Ecto neural progenitor cell (in vitro differentiated cells): Measurements from ENCODE around the gene ATF3.
A peak's percentile ranks its signal among the peaks of the same experiment; 100 is the strongest.

Experiments used
- DNase-seq: peaks from one replicate; pipeline ENCODE4 v3.0.0-alpha.2; 2018; ENCODE audit warnings: low spot score

The ATF3 gene

GRCh38 chr1:212608959-212609700 is 569 bp downstream of the ATF3 start:
- peak; percentile 88 for DNase-seq

- no peak for DNase-seq
These were observed 1.4 kb downstream of the ATF3 start for GRCh38 chr1:212609701-212610574.

- DNase-seq: no peak
These were observed 2.0 kb downstream of the ATF3 start for GRCh38 chr1:212610575-212610967.

DNA sequence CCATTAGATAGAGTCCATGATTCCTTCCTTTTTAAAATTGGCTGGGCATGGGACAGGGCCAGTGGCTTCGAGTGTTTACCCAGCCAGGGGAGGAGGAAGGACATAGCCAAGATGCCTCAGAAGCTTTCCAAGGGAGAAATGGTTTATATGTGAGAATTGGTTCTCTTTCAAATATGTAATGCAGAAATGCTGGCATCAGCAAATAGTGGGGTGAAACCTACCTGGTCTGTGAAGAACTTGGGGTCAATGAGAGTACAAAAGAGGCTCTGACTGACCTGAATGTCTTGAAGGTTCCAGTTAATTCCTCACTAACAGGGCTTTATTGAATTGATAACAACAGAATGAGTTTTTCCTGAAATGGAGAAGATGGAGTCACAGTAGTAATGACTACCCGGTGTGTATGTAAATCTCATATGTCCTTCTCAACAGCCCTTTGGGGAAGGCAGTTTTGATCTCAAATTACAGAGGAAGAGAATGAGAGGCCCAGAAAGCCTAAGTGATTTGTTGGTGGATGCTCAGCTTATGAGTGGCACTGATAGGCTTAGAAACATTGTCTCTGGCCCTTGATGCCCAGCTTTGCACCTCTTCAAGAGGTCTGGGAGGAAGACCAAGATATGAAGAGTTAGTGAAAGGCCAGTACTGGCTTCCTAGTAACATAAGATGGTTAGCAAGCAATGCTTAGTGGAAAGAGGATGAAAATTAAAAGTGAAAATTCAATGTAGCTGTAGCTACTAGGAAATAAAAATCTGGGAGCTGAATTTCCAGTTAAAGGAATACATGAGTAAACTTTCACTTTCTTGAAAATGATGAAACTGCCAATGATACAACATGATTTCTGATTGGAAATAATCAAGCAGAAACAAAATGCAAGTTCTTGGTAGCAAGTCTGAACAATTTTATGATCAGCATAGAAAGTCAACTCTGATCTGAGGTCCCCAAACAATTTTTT is 2.7 kb downstream of the ATF3 start:
- no peak for DNase-seq

- no peak for DNase-seq
These were observed 3.7 kb downstream of the ATF3 start for GRCh38 chr1:212612041-212612961.

GRCh38 chr1:212613440-212614335 is 5.1 kb downstream of the ATF3 start:
- DNase-seq: no peak

- DNase-seq: no peak
These were observed 6.1 kb downstream of the ATF3 start for GRCh38 chr1:212614453-212615200.

- no peak for DNase-seq
These were observed 6.6 kb downstream of the ATF3 start for GRCh38 chr1:212615201-212615470.

GRCh38 chr1:212618466-212619210 is 10.1 kb downstream of the ATF3 start:
- DNase-seq: no peak

GRCh38 chr1:212620293-212620692 is 11.7 kb downstream of the ATF3 start:
- no peak for DNase-seq

DNA sequence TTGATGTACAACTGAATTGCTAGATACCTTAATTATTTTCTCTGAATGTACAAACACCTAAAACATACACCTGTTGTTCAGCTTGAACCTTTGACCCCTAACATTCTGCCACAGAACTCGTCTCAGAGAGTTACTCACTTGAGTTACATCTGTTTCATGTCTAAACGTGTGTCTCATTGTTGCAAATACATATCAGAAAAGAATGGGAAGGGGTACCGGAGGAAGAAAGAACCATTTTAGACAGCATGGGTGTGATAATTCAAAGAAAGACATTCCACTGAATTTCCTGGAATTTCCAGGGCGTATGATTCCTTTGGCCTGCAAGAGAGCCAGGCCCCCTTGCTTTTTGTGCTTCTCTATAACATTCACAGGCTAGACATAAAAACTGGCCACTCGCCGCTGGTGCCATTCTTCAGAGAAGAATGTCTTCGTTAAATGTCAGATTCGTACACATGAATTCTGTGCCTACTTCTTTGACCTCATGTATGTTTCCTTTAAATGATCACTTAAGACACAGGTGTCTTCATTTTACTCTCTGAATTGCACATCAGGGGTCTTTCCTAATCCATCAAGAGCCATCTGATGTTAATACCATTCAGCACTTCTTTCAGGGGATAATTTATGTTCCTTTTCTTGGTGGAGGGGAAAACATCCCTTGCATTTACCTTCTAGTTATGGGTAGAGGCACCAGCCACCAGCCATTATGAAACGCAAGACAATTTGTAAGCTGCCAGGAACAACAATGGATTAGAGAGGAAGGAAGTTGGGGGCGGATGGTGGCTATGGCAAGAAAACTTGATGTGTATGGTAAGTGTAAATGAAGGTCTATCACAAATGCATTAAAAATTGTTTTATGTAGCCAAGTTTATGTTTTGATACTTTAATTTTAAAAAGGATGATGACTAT is 12.7 kb downstream of the ATF3 start:
- no peak for DNase-seq

- no peak for DNase-seq
These were observed 13.4 kb downstream of the ATF3 start for GRCh38 chr1:212621949-212622305.

GRCh38 chr1:212622467-212622866 is 13.9 kb downstream of the ATF3 start:
- DNase-seq: no peak

GRCh38 chr1:212622906-212623305 is 14.3 kb downstream of the ATF3 start:
- DNase-seq: no peak

GRCh38 chr1:212623603-212624002 is 15.0 kb downstream of the ATF3 start:
- no peak for DNase-seq

DNA sequence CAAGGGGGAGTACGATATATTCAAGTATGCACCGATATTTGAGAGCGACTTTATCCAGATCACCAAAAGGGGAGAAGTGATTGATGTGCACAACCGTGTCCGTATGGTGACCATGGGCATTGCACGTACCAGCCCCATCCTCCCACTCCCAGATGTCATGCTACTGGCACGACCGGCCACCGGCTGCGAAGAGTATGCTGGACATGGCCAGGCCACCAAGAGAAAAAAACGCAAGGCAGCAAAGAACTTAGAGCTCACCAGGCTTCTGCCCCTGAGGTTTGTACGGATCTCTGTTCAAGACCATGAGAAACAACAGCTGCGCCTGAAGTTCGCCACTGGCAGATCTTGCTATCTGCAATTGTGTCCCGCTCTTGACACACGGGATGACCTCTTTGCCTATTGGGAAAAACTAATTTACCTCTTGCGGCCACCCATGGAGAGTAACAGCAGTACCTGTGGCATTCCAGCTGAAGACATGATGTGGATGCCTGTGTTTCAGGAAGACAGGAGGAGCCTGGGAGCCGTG is 16.5 kb downstream of the ATF3 start:
- no peak for DNase-seq

DNA sequence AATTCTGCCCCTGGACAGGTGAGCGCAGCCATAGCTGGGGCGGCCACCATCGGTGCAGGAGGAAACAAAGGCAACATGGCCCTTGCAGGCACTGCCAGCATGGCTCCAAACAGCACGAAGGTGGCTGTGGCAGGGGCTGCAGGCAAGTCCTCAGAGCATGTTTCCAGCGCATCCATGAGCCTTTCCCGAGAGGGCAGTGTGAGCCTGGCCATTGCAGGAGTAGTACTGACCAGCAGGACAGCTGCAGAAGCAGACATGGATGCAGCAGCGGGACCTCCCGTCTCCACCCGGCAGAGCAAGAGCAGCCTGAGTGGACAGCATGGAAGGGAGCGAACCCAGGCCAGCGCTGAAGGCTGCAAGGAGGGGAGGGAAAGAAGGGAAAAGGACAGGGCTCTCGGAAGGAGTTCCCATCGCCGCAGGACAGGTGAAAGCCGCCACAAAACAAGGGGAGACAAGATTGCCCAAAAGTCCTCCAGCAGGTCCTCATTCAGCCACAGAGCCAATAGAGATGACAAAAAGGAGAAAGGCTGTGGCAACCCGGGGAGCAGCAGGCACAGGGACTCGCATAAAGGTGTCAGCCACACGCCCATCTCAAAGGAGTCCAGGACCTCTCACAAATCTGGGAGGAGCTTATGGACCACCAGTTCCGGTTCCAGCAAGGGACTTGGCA is 17.4 kb downstream of the ATF3 start:
- DNase-seq: no peak
